Cardiac muscle cell (in vitro differentiated cells and primary cell): Measurements from ENCODE around the gene TCHHL1. TPM values are rescaled to one million over a fixed set of nuclear protein-coding genes. Genes with fewer than 3 reads are reported as not detected.

Experiments
- DNase-seq, 2 donors: peaks; one replicate each; pipeline versions ENCODE4 v3.0.0 to v3.0.0-alpha.2; 2010 to 2017; ENCODE audit warnings: low read depth in 1 of 2, low spot score in 1 of 2
- H3K27ac ChIP-seq: fragments of 200-600 bp; sonication (generic); 2 replicates; pipeline ENCODE4 v1.5.1; 2016
- H3K27me3 ChIP-seq: fragments of 200-600 bp; sonication (generic); 2 replicates; pipeline ENCODE4 v1.6.0; 2016; ENCODE audit warnings: control low read depth
- H3K36me3 ChIP-seq: fragments of 200-600 bp; sonication (generic); 2 replicates; pipeline ENCODE4 v1.5.1; 2016; ENCODE audit warnings: control low read depth
- H3K4me1 ChIP-seq: fragments of 200-600 bp; sonication (generic); 2 replicates; pipeline ENCODE4 v1.8.1; 2017; ENCODE audit warnings: low read depth, mild to moderate bottlenecking, mixed run types
- H3K4me3 ChIP-seq: fragments of 200-600 bp; sonication (generic); 2 replicates; pipeline ENCODE4 v1.5.1; 2016; ENCODE audit warnings: mild to moderate bottlenecking
- H3K9me3 ChIP-seq: fragments of 200-600 bp; sonication (generic); 2 replicates; pipeline ENCODE4 v1.5.1; 2017; ENCODE audit warnings: low read depth, mild to moderate bottlenecking, control low read depth
- CTCF ChIP-seq: IDR thresholded peaks from 2 replicates; pipeline ENCODE4 v1.5.1; 2012; ENCODE audit warnings: low read depth, mild to moderate bottlenecking, low read length
- polyA plus RNA-seq: library from polyadenylated mRNA; unstranded; fragments of >200 nt; fragmentation: Nextera tagmentation; extraction: Ambion mirVana; gene quantifications from 2 replicates; pipeline ENCODE4 v1.2.1, GENCODE V29; 2016
- total RNA-seq: library from RNA; depleted of rRNA; stranded (reverse); fragments of >200 nt; gene quantifications from 2 replicates; pipeline ENCODE4 v1.2.3, GENCODE V29; 2016

Gene TCHHL1
- total and polyA plus RNA-seq, 2 experiments from 2014 or later, result not detected

GRCh38 chr1:152043870-152044269, 45.0 kb downstream of the TCHHL1 start:
- H3K4me1 ChIP-seq, result peaks cover 9% of the 10 kb centered on the region
- DNase-seq, result no peak
- H3K36me3 ChIP-seq, result no peaks in the 10 kb centered on the region
- H3K27me3 ChIP-seq, result peaks cover 17% of the 10 kb centered on the region
- H3K9me3 ChIP-seq, result no peaks in the 10 kb centered on the region
- H3K4me3 ChIP-seq, result no peak overlapping the region
- H3K27ac ChIP-seq, result no peak overlapping the region
- no peak for TF ChIP-seq CTCF

DNA sequence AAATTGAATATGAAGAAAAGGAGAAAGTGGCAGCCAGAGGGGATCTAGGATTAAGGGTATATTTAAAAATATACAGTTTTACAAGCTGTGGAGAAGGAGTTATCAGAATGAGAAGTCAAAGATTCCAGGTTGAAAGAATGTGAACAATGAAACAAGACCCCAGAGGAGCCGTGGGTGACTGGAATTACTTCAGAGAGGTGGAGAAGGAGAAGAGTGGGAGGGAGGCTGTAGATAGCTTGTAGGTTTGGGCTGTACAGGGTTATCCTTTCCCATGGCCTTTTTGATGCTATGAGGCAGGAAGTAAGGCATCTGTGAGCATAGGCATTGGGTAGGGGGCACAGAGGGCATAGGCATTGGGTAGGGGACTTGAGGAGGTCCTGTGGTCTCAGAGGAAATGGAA, 46.8 kb downstream of the TCHHL1 start:
- no peak for TF ChIP-seq CTCF
- Histone ChIP-seq H3K27me3 (peaks cover 17% of the 10 kb centered on the region), H3K9me3 (no peaks in the 10 kb centered on the region), H3K4me1 (no peaks in the 10 kb centered on the region), H3K36me3 (no peaks in the 10 kb centered on the region), H3K4me3 (no peak overlapping the region), H3K27ac (no peak overlapping the region)
- no peak for DNase-seq

DNA sequence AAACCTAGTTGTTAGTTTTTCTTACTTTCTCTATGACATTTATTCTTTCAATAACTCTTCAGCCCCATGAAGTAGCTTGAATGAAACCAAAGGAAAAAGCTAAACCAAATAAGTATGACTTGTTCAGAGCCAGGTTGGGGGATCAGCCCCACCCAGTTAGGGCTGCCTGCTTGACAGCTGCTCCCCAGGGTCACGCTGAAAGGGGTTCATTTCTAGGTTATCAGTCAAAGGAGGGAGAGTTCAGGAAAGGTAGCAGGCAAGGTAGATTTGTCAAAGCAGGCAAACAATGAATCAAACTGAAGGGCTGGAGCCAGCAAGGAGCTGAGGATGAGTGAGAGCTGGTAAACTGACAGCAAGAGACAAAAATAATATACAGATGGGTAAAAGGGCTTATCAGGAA, 49.0 kb downstream of the TCHHL1 start:
- no peak for DNase-seq
- Histone ChIP-seq H3K36me3 (no peaks in the 10 kb centered on the region), H3K4me3 (no peak overlapping the region), H3K4me1 (peaks cover 10% of the 10 kb centered on the region), H3K27me3 (peaks cover 17% of the 10 kb centered on the region), H3K9me3 (no peaks in the 10 kb centered on the region), H3K27ac (no peak overlapping the region)
- no peak for TF ChIP-seq CTCF

GRCh38 chr1:152039461-152039860, 49.4 kb downstream of the TCHHL1 start:
- Histone ChIP-seq H3K9me3 (no peaks in the 10 kb centered on the region), H3K27me3 (peaks cover 17% of the 10 kb centered on the region), H3K4me3 (no peak overlapping the region), H3K27ac (no peak overlapping the region), H3K36me3 (no peaks in the 10 kb centered on the region), H3K4me1 (peaks cover 10% of the 10 kb centered on the region)
- no peak for DNase-seq
- TF ChIP-seq CTCF, result no peak

DNA sequence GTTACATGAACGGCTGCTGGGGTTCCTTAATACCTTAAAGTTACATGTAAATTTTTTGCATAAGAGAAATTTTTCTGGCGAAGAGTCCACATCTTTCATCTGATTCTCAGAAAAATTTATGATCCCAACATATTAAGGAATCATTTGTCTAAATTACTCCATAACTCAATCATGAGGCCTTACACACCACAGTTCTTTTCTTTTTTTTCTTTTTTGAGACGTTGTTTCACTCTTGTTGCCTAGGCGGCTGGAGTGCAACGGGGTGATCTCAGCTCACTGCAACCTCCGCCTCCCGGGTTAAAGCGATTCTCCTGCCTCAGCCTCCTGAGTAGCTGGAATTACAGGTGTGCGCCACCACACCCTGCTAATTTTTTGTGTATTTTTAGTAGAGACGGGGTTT, 50.0 kb downstream of the TCHHL1 start:
- no peak overlapping the region for H3K27ac ChIP-seq
- no peaks in the 10 kb centered on the region for H3K9me3 ChIP-seq
- peaks cover 17% of the 10 kb centered on the region for H3K27me3 ChIP-seq
- H3K36me3 ChIP-seq, result no peaks in the 10 kb centered on the region
- no peak for DNase-seq
- TF ChIP-seq CTCF, result no peak
- H3K4me3 ChIP-seq, result no peak overlapping the region
- H3K4me1 ChIP-seq, result peaks cover 10% of the 10 kb centered on the region
